GM12874 (cell line): ENCODE results near the gene USE1.

Source experiments
- CTCF ChIP-seq: IDR thresholded peaks from 2 replicates; pipeline ENCODE4 v1.5.1; 2011; ENCODE audit warnings: low read depth, mild to moderate bottlenecking, control low read depth, low read length, moderate library complexity; ENCODE audit not compliant: insufficient read depth

USE1 gene

GRCh38 chr19:17232258-17232657 is 17.1 kb downstream of the USE1 start:
- TF ChIP-seq CTCF: no peak

GRCh38 chr19:17234911-17235299 is 19.7 kb downstream of the USE1 start:
- no peak for TF ChIP-seq CTCF

- peak; percentile 79 for TF ChIP-seq CTCF
Observed at GRCh38 chr19:17235300-17235970, 20.3 kb downstream of the USE1 start.

GRCh38 chr19:17235971-17236777 is 21.0 kb downstream of the USE1 start:
- TF ChIP-seq CTCF: no peak

GRCh38 chr19:17236811-17237543 is 21.8 kb downstream of the USE1 start:
- no peak for TF ChIP-seq CTCF

GRCh38 chr19:17237747-17238706 is 22.9 kb downstream of the USE1 start:
- no peak for TF ChIP-seq CTCF
